GM23338 (cell line): ENCODE measurements around the gene ABCD1.

Experiments used
- CREB1 ChIP-seq: fragments of 250-450 bp; sonication (Bioruptor Pico); IDR thresholded peaks from 2 replicates; pipeline ENCODE4 v1.5.0; 2020; ENCODE audit warnings: low read depth, mild to moderate bottlenecking, moderate library complexity
- CTCF ChIP-seq, 2 experiments: fragments of 200-600 bp in 1 of 2; sonication (generic) in 1 of 2; conservative IDR thresholded peaks; 2 replicates each; pipeline versions ENCODE4 v1.5.1 to v1.6.1; 2016 to 2017; ENCODE audit warnings: antibody characterized with exemption in 2 of 2, low read depth in 2 of 2, mild to moderate bottlenecking in 2 of 2, moderate library complexity in 1 of 2
- EZH2 ChIP-seq: fragments of 200-600 bp; sonication (generic); IDR thresholded peaks from one replicate; pipeline ENCODE4 v1.8.0; 2017; ENCODE audit warnings: antibody characterized with exemption, mild to moderate bottlenecking, low read depth; ENCODE audit not compliant: unreplicated experiment
- EZH2phosphoT487 ChIP-seq: fragments of 200-600 bp; sonication (generic); IDR thresholded peaks from one replicate; pipeline ENCODE4 v1.8.1; 2018; ENCODE audit warnings: antibody characterized with exemption; ENCODE audit not compliant: unreplicated experiment
- JUNB ChIP-seq: IDR thresholded peaks from one replicate; pipeline ENCODE4 v1.6.1; 2016; ENCODE audit warnings: antibody characterized with exemption; ENCODE audit not compliant: unreplicated experiment
- NANOG ChIP-seq: IDR thresholded peaks from 2 replicates; pipeline ENCODE4 v1.6.1; 2016; ENCODE audit warnings: antibody characterized with exemption, borderline replicate concordance
- POLR2AphosphoS5 ChIP-seq: IDR thresholded peaks from 2 replicates; pipeline ENCODE4 v1.6.1; 2016; ENCODE audit warnings: antibody characterized with exemption, low read depth
- ZNF114 ChIP-seq: fragments of 250-450 bp; sonication (Bioruptor Pico); IDR thresholded peaks from 2 replicates; pipeline ENCODE4 v1.5.0; 2020; ENCODE audit warnings: mild to moderate bottlenecking, moderate library complexity
- ZNF331 ChIP-seq: fragments of 250-450 bp; sonication (Bioruptor Pico); IDR thresholded peaks from 2 replicates; pipeline ENCODE4 v1.5.0; 2020; ENCODE audit warnings: low read depth, mild to moderate bottlenecking, moderate library complexity
- TF ChIP-seq, protein P1 (sequence below): IDR thresholded peaks from one replicate; pipeline ENCODE4 v1.6.1; 2018; ENCODE audit warnings: antibody characterized with exemption; ENCODE audit not compliant: unreplicated experiment
- TF ChIP-seq, protein P2 (sequence below): IDR thresholded peaks from 2 replicates; pipeline ENCODE4 v1.6.1; 2016; ENCODE audit warnings: antibody characterized with exemption

DNA sequence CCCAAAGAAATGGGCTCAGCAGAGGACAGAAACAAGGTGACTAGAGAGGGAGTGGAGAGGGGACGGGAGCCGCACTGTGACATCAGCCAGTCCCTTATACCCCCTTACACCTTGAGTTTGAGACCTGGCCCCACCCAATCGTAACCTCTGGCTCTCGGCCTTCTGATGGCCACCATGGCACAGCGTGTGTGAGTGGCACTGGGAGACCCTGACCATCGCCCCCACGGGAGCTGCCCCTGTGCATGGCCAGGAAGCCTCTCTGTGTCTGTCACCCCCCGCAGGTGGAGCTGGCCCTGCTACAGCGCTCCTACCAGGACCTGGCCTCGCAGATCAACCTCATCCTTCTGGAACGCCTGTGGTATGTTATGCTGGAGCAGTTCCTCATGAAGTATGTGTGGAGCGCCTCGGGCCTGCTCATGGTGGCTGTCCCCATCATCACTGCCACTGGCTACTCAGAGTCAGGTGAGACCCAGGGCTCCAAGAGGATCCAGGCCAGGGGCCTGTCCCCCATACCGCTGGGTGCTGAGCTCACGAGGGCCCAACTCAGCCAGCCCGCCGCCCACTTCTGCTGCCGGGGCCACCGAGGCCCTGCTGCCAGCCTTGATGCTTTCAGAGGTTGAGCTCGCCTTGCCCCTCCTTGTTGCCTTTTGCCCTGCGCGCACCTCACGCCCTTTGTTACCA is 4.4 kb downstream of the ABCD1 start:
- TF ChIP-seq EZH2 (no peak), CTCF (conservative IDR thresholded peaks at IDR 0.05; ENCODE audit: low read depth in 2 of 2) (no peak), EZH2phosphoT487 (no peak), JUNB (no peak), ZNF331 (no peak), POLR2AphosphoS5 (no peak), ZNF114 (CRISPR knock-in tag) (no peak), CREB1 (CRISPR knock-in tag) (no peak), NANOG (no peak)
- TF ChIP-seq, protein P1, sequence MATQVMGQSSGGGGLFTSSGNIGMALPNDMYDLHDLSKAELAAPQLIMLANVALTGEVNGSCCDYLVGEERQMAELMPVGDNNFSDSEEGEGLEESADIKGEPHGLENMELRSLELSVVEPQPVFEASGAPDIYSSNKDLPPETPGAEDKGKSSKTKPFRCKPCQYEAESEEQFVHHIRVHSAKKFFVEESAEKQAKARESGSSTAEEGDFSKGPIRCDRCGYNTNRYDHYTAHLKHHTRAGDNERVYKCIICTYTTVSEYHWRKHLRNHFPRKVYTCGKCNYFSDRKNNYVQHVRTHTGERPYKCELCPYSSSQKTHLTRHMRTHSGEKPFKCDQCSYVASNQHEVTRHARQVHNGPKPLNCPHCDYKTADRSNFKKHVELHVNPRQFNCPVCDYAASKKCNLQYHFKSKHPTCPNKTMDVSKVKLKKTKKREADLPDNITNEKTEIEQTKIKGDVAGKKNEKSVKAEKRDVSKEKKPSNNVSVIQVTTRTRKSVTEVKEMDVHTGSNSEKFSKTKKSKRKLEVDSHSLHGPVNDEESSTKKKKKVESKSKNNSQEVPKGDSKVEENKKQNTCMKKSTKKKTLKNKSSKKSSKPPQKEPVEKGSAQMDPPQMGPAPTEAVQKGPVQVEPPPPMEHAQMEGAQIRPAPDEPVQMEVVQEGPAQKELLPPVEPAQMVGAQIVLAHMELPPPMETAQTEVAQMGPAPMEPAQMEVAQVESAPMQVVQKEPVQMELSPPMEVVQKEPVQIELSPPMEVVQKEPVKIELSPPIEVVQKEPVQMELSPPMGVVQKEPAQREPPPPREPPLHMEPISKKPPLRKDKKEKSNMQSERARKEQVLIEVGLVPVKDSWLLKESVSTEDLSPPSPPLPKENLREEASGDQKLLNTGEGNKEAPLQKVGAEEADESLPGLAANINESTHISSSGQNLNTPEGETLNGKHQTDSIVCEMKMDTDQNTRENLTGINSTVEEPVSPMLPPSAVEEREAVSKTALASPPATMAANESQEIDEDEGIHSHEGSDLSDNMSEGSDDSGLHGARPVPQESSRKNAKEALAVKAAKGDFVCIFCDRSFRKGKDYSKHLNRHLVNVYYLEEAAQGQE: no peak
- TF ChIP-seq, protein P2, sequence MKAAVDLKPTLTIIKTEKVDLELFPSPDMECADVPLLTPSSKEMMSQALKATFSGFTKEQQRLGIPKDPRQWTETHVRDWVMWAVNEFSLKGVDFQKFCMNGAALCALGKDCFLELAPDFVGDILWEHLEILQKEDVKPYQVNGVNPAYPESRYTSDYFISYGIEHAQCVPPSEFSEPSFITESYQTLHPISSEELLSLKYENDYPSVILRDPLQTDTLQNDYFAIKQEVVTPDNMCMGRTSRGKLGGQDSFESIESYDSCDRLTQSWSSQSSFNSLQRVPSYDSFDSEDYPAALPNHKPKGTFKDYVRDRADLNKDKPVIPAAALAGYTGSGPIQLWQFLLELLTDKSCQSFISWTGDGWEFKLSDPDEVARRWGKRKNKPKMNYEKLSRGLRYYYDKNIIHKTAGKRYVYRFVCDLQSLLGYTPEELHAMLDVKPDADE: no peak
